PFSK-1 (cell line): ENCODE measurements around the gene DHRS11.

ENCODE experiments used
- FOXP2 ChIP-seq: optimal IDR thresholded peaks from 2 replicates; pipeline ENCODE3; 2011; ENCODE audit warnings: borderline replicate concordance, control low read depth, inconsistent platforms; ENCODE audit not compliant: insufficient read depth; ENCODE audit errors: extremely low read length, extremely low read depth
- POLR2AphosphoS5 ChIP-seq: IDR thresholded peaks from 2 replicates; pipeline ENCODE4 v1.6.1; 2012; ENCODE audit warnings: low read depth, mild to moderate bottlenecking, control low read depth, low read length, moderate library complexity
- REST ChIP-seq, 2 experiments: IDR thresholded peaks; 2 replicates each; pipeline versions ENCODE4 v1.6.1 to v1.8.0; 2011 to 2012; ENCODE audit warnings: low read depth in 2 of 2, low read length in 2 of 2, control low read depth in 1 of 2, inconsistent platforms in 1 of 2, mild to moderate bottlenecking in 1 of 2, moderate library complexity in 1 of 2; ENCODE audit not compliant: insufficient read depth in 1 of 2
- SIN3A ChIP-seq: IDR thresholded peaks from 2 replicates; pipeline ENCODE4 v1.6.1; 2012; ENCODE audit warnings: mild to moderate bottlenecking, low read length, moderate library complexity, borderline replicate concordance; ENCODE audit not compliant: insufficient read depth
- TAF1 ChIP-seq: IDR thresholded peaks from 2 replicates; pipeline ENCODE4 v1.6.1; 2012; ENCODE audit warnings: low read length, control low read depth, borderline replicate concordance; ENCODE audit not compliant: insufficient read depth

- TF ChIP-seq TAF1 (no peak), POLR2AphosphoS5 (no peak), REST (IDR thresholded peaks at IDR 0.05; ENCODE audit: insufficient read depth in 1 of 2, low read depth in 2 of 2, low read length in 2 of 2) (peak in 1 of 2 experiments; percentile 8; a peak in 1 of 4 replicates), SIN3A (no peak), FOXP2 (no peak)
These were observed 47.7 kb upstream of the DHRS11 start for GRCh38 chr17:36544044-36544306.
